Middle frontal gyrus (tissue), 1 donor: Measurements from ENCODE around the gene RIC3.

ENCODE experiments used
- DNase-seq: peaks from one replicate; pipeline ENCODE4 v3.0.0-alpha.2; 2015; ENCODE audit warnings: low spot score; ENCODE audit errors: extremely low spot score

Gene RIC3

GRCh38 chr11:8087756-8088155 is 81.1 kb downstream of the RIC3 start:
- DNase-seq = no peak

GRCh38 chr11:8087185-8087584 is 81.6 kb downstream of the RIC3 start:
- no peak for DNase-seq

- no peak for DNase-seq
These were observed 82.3 kb downstream of the RIC3 start for GRCh38 chr11:8086571-8086970.

- DNase-seq = no peak
These were observed 82.8 kb downstream of the RIC3 start for GRCh38 chr11:8086001-8086479.

GRCh38 chr11:8085011-8085645 is 83.7 kb downstream of the RIC3 start:
- no peak for DNase-seq

GRCh38 chr11:8084352-8084751 is 84.5 kb downstream of the RIC3 start:
- DNase-seq = no peak

- no peak for DNase-seq
These were observed 84.9 kb downstream of the RIC3 start for GRCh38 chr11:8083871-8084281.

- no peak for DNase-seq
These were observed 85.8 kb downstream of the RIC3 start for GRCh38 chr11:8083088-8083395.

GRCh38 chr11:8082391-8083087 is 86.3 kb downstream of the RIC3 start:
- DNase-seq = no peak

GRCh38 chr11:8081591-8082250 is 87.1 kb downstream of the RIC3 start:
- DNase-seq = no peak

- no peak for DNase-seq
These were observed 87.9 kb downstream of the RIC3 start, which contains the start of gene TUB for GRCh38 chr11:8080674-8081590. Gene TUB (plus strand): TSS chr11:8081211. CDS start chr11:8081511, 300 bp downstream.

GRCh38 chr11:8080069-8080670 is 88.7 kb downstream of the RIC3 start:
- no peak for DNase-seq

- DNase-seq = no peak
These were observed 89.6 kb downstream of the RIC3 start for GRCh38 chr11:8079111-8079675.

GRCh38 chr11:8075119-8075726 is 93.6 kb downstream of the RIC3 start:
- no peak for DNase-seq

GRCh38 chr11:8071616-8072581 is 96.9 kb downstream of the RIC3 start:
- DNase-seq = no peak

- DNase-seq = no peak
These were observed 98.3 kb downstream of the RIC3 start for GRCh38 chr11:8070417-8071115.

- DNase-seq = no peak
These were observed 99.1 kb downstream of the RIC3 start for GRCh38 chr11:8069771-8070170.

GRCh38 chr11:8068605-8069221 is 100.1 kb downstream of the RIC3 start:
- no peak for DNase-seq
